Osteoblast (primary cell): ENCODE data around the gene IRGQ. TPM values are rescaled to one million over a fixed set of nuclear protein-coding genes. Genes with fewer than 3 reads are reported as not detected.

Experiments
- DNase-seq: peaks from one replicate; pipeline ENCODE4 v3.0.0; 2011; ENCODE audit warnings: low spot score, mixed read lengths; ENCODE audit not compliant: insufficient read length; ENCODE audit errors: missing footprints
- H2AFZ ChIP-seq: 2 replicates; pipeline ENCODE4 v1.6.0; 2011; ENCODE audit warnings: mild to moderate bottlenecking, low read length
- H3K27ac ChIP-seq: 2 replicates; pipeline ENCODE4 v1.5.1; 2011; ENCODE audit warnings: mild to moderate bottlenecking, low read depth, low read length, moderate library complexity
- H3K27me3 ChIP-seq: 2 replicates; pipeline ENCODE4 v1.6.0; 2012; ENCODE audit warnings: mild to moderate bottlenecking, control low read depth, inconsistent platforms, low read length, moderate library complexity; ENCODE audit not compliant: insufficient read depth
- H3K36me3 ChIP-seq: 2 replicates; pipeline ENCODE4 v1.5.1; 2011; ENCODE audit warnings: mild to moderate bottlenecking, low read length, control low read depth, moderate library complexity; ENCODE audit not compliant: insufficient read depth
- H3K4me1 ChIP-seq: 2 replicates; pipeline ENCODE4 v1.5.1; 2011; ENCODE audit warnings: mild to moderate bottlenecking, low read length, control low read depth, moderate library complexity; ENCODE audit not compliant: insufficient read depth
- H3K4me2 ChIP-seq: 2 replicates; pipeline ENCODE4 v1.6.0; 2011; ENCODE audit warnings: mild to moderate bottlenecking, low read length; ENCODE audit not compliant: insufficient read depth
- H3K4me3 ChIP-seq: fragments of 200-600 bp; sonication (generic); 3 replicates; pipeline ENCODE4 v1.5.1; 2012; ENCODE audit warnings: mild to moderate bottlenecking, low read length, inconsistent platforms; ENCODE audit not compliant: insufficient read depth
- H3K79me2 ChIP-seq: 2 replicates; pipeline ENCODE4 v1.6.0; 2012; ENCODE audit warnings: mild to moderate bottlenecking, low read length, control low read depth, inconsistent platforms; ENCODE audit not compliant: insufficient read depth
- H3K9me3 ChIP-seq: 2 replicates; pipeline ENCODE4 v1.5.1; 2011; ENCODE audit warnings: low read depth, low read length, control low read depth
- H4K20me1 ChIP-seq: 2 replicates; pipeline ENCODE4 v1.6.0; 2012; ENCODE audit warnings: mild to moderate bottlenecking, low read length, control low read depth; ENCODE audit not compliant: insufficient read depth
- CTCF ChIP-seq: IDR thresholded peaks from 2 replicates; pipeline ENCODE4 v1.5.1; 2011; ENCODE audit warnings: mild to moderate bottlenecking, low read depth, low read length, moderate library complexity; ENCODE audit errors: extremely low read depth
- total RNA-seq: library from RNA; depleted of rRNA; stranded (reverse); fragments of >200 nt; gene quantifications from 2 replicates; pipeline ENCODE4 v1.2.3, GENCODE V29; 2012

The IRGQ gene
- total RNA-seq, 1 donor: 23.2 TPM

GRCh38 chr19:43561139-43561970 lies 34.6 kb downstream of the IRGQ start:
- peak; percentile 4 for DNase-seq
- Histone ChIP-seq H3K4me3 (no peak overlapping the region), H3K27me3 (no peaks in the 10 kb centered on the region), H3K9me3 (no peaks in the 10 kb centered on the region), H4K20me1 (no peaks in the 10 kb centered on the region), H2AFZ (no peak overlapping the region), H3K4me2 (peak overlapping the region; percentile 5), H3K4me1 (peaks cover 33% of the 10 kb centered on the region), H3K27ac (peak overlapping the region; percentile 89), H3K79me2 (peaks cover 23% of the 10 kb centered on the region), H3K36me3 (peaks cover 4% of the 10 kb centered on the region)
- no peak for TF ChIP-seq CTCF

GRCh38 chr19:43560687-43561086 lies 35.2 kb downstream of the IRGQ start:
- H3K9me3 ChIP-seq: no peaks in the 10 kb centered on the region
- no peak overlapping the region for H3K4me3 ChIP-seq
- H3K4me1 ChIP-seq: peaks cover 33% of the 10 kb centered on the region
- DNase-seq: peak; percentile 90
- no peaks in the 10 kb centered on the region for H3K27me3 ChIP-seq
- H4K20me1 ChIP-seq: no peaks in the 10 kb centered on the region
- H3K36me3 ChIP-seq: peaks cover 8% of the 10 kb centered on the region
- TF ChIP-seq CTCF: peak; percentile 47
- peak overlapping the region; percentile 89 for H3K27ac ChIP-seq
- peaks cover 24% of the 10 kb centered on the region for H3K79me2 ChIP-seq
- peak overlapping the region; percentile 5 for H3K4me2 ChIP-seq
- peak overlapping the region; percentile 20 for H2AFZ ChIP-seq

GRCh38 chr19:43555185-43555770 lies 40.7 kb downstream of the IRGQ start:
- no peak overlapping the region for H3K4me2 ChIP-seq
- TF ChIP-seq CTCF: peak; percentile 91
- peaks cover 37% of the 10 kb centered on the region for H3K36me3 ChIP-seq
- H3K27ac ChIP-seq: peak overlapping the region; percentile 11
- no peak overlapping the region for H3K4me3 ChIP-seq
- no peak overlapping the region for H2AFZ ChIP-seq
- H4K20me1 ChIP-seq: peaks cover 3% of the 10 kb centered on the region
- peak; percentile 97 for DNase-seq
- no peaks in the 10 kb centered on the region for H3K9me3 ChIP-seq
- H3K4me1 ChIP-seq: peaks cover 8% of the 10 kb centered on the region
- no peaks in the 10 kb centered on the region for H3K27me3 ChIP-seq
- peaks cover 8% of the 10 kb centered on the region for H3K79me2 ChIP-seq

GRCh38 chr19:43554317-43554895 lies 41.5 kb downstream of the IRGQ start:
- Histone ChIP-seq H3K9me3 (no peaks in the 10 kb centered on the region), H3K79me2 (peaks cover 8% of the 10 kb centered on the region), H2AFZ (no peak overlapping the region), H3K4me2 (no peak overlapping the region), H4K20me1 (peaks cover 3% of the 10 kb centered on the region), H3K36me3 (peaks cover 38% of the 10 kb centered on the region), H3K27ac (peak overlapping the region; percentile 11), H3K4me1 (peaks cover 7% of the 10 kb centered on the region), H3K4me3 (no peak overlapping the region), H3K27me3 (no peaks in the 10 kb centered on the region)
- DNase-seq: peak; percentile 59
- TF ChIP-seq CTCF: no peak
